GM19324 (cell line): ENCODE data around the gene EFCAB14.
A peak's percentile ranks its signal among the peaks of the same experiment; 100 is the strongest.
"Not testable (repeated sequence)": the region's sequence is repeated elsewhere in the genome, so short reads cannot be mapped to it uniquely, and the experiment has no call there.

ENCODE experiments used
- ATAC-seq: cut with Tn5 transposase; IDR thresholded peaks from one replicate; pipeline ENCODE4 v1.9.1; 2021; ENCODE audit warnings: mild to moderate bottlenecking, moderate library complexity; ENCODE audit not compliant: unreplicated experiment, low FRiP score

EFCAB14 gene

GRCh38 chr1:46718727-46719622, at the start of gene EFCAB14:
Gene EFCAB14 (minus strand): TSS chr1:46719114. CDS start chr1:46718087, 1,027 bp downstream.
- peak; percentile 96 for ATAC-seq

GRCh38 chr1:46768445-46768844, 49.5 kb upstream of the EFCAB14 start:
- ATAC-seq = no peak

- no peak for ATAC-seq
Observed at GRCh38 chr1:46767649-46768282, 48.9 kb upstream of the EFCAB14 start.

- no peak for ATAC-seq
Observed at GRCh38 chr1:46764402-46764801, 45.5 kb upstream of the EFCAB14 start.

- no peak for ATAC-seq
Observed at GRCh38 chr1:46761740-46762139, 42.8 kb upstream of the EFCAB14 start.

- ATAC-seq = no peak
Observed at GRCh38 chr1:46760558-46761166, 41.7 kb upstream of the EFCAB14 start.

- no peak for ATAC-seq
Observed at GRCh38 chr1:46757956-46758528, 39.1 kb upstream of the EFCAB14 start.

- ATAC-seq = no peak
Observed at GRCh38 chr1:46757247-46757955, 38.5 kb upstream of the EFCAB14 start.

- no peak for ATAC-seq
Observed at GRCh38 chr1:46755121-46755520, 36.2 kb upstream of the EFCAB14 start.

GRCh38 chr1:46754707-46755106, 35.8 kb upstream of the EFCAB14 start:
- not testable (repeated sequence) for ATAC-seq

- no peak for ATAC-seq
Observed at GRCh38 chr1:46753985-46754384, 35.1 kb upstream of the EFCAB14 start.

GRCh38 chr1:46749921-46750404, 31.0 kb upstream of the EFCAB14 start:
- no peak for ATAC-seq

GRCh38 chr1:46749404-46749803, 30.5 kb upstream of the EFCAB14 start:
- ATAC-seq = no peak

- ATAC-seq = no peak
Observed at GRCh38 chr1:46747683-46748288, 28.9 kb upstream of the EFCAB14 start.

GRCh38 chr1:46742069-46742468, 23.2 kb upstream of the EFCAB14 start:
- ATAC-seq = no peak

GRCh38 chr1:46735708-46736324, 16.9 kb upstream of the EFCAB14 start:
- no peak for ATAC-seq

- not testable (repeated sequence) for ATAC-seq
Observed at GRCh38 chr1:46728327-46728873, 9.5 kb upstream of the EFCAB14 start.

- no peak for ATAC-seq
Observed at GRCh38 chr1:46725736-46726108, 6.8 kb upstream of the EFCAB14 start.
